ENCODE results near the gene LENG8. TPM values are rescaled to one million over a fixed set of nuclear protein-coding genes. Genes with fewer than 3 reads are reported as not detected.
A peak's percentile ranks its signal among the peaks of the same experiment; 100 is the strongest.
"Not testable (repeated sequence)": the region's sequence is repeated elsewhere in the genome, so short reads cannot be mapped to it uniquely, and the experiment has no call there.

The LENG8 gene
- total RNA-seq, 1 experiment from 2014 or later: 9.0 TPM

GRCh38 chr19:54478677-54479266 is 29.8 kb downstream of the LENG8 start:
- peak; percentile 63 for DNase-seq (ENCODE audit: low read depth)

DNA sequence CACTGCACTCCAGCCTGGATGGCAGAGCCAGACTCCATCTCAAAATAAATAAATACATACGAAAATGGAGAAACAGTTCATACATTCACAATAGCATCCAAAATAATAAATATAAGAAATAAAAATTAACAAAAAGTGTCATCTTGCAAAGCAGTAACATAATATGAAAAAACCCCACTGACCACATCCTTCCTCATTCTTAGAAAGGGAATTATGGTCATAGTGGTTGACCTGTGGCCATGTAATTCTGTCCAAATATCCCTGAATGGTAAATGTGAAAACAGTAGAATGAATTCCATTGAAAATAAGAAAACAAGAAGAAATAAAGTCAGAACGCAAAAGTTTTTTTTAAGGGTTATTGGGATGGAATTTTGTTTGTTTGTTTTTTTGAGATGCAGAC is 31.1 kb downstream of the LENG8 start:
- no peak for DNase-seq (ENCODE audit: low read depth)

DNA sequence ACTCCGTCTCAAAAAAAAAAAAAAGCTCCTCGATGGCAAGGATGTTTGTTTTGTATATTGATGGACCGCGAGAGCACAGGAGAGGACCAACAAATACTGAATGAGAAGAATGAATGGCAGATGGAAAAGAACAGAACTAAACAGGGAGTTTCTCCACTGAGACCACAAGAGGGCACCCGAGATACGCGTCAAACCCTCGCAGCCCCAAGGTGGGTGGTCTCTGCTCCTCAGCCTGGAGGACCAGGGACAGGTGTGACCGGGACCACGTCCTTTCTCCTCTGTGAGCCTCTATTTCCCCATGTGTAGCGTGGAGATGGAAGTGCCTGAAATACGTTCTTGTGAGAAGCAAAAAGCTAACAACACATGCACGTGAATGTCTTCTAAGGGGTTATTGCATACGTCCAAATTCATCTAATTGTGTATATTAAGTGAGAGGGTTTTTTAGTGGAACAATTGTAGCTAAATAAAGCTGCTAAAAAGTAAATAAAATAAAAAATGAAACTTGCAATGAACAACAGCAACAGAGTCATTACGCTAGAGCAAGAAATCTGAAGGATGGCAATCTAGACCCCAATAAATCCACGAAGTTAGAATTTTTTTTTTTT is 32.4 kb downstream of the LENG8 start:
- DNase-seq (ENCODE audit: low read depth): peak; percentile 70

- DNase-seq (ENCODE audit: low read depth): no peak
Measured at GRCh38 chr19:54482889-54483288, 33.9 kb downstream of the LENG8 start.

DNA sequence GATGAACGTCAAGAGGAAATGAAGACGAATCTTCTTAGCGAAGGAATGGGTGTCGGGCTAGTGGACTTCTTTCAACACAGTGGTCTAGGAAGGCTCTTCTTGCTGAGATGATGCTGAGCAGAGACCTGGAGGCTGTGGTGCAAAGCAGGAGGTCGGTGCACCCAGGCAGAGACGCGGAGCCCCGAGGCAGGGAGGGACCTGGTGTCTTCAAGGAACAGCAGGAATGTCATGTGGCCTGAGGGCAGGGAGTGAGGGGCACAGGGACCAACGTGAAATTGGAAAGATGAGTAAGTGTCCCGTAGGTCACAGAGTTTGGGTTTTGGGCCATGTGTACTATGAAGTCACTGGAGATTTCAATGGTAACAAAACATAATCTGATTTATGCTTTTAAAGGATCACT is 35.5 kb downstream of the LENG8 start:
- DNase-seq (ENCODE audit: low read depth): no peak

DNA sequence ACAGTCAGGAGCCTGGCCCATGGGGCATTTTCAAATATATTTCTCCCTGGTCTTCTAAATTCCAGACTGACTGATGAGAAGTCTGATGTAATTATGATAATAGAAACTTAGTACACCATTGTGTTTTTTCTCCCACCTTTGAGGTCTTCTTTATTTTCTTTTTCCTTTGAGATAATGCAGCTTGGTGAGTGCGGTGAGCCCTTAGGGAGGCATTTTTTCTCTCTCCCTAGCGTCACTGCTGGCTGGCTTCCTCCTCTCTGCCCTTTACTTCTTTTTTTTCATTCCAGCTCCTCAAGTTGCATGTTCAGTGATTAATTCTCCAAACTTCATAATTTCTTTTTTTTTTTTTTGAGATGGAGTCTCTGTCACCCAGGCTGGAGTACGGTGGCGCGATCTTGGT is 36.9 kb downstream of the LENG8 start:
- DNase-seq (ENCODE audit: low read depth): peak; percentile 88

DNA sequence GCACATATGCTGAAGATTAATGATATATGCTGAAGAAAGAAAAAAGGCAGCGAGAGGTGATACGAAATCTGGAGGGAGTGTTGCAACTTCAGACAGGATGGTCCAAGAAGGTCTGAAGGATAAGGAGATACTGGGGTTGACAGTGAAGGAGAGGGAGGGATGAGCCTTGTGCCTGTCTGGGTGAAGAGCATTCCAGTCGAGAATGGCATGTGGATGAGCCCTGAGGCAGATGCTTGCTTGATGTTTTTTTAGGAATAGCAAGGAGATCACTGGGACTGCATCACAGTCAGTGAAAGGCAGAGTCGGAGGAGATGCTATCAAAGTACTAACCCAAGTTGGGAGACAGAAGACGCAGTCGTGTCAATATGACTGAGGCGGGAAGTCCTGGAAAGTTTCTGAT is 40.3 kb downstream of the LENG8 start:
- DNase-seq (ENCODE audit: low read depth): no peak

GRCh38 chr19:54489766-54490165 is 40.8 kb downstream of the LENG8 start:
- no peak for DNase-seq (ENCODE audit: low read depth)

- DNase-seq (ENCODE audit: low read depth): no peak
Measured at GRCh38 chr19:54492568-54492967, 43.6 kb downstream of the LENG8 start.

DNA sequence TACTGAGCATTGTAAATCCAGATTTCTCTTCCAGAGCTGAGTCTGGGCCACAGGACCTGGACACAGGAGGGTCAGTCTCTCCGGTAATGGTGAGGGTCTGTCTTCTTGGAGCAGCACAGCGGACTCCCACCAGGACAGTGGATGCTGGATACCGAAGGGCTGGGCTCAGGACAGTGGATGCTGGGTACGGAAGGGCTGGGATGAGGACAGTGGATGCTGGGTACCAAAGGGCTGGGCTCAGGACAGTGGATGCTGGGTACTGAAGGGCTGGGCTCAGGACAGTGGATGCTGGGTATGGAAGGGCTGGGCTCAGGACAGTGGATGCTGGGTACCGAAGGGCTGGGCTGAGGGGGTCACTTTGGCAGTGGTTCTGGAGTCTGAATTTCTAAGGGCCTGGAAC is 44.1 kb downstream of the LENG8 start:
- not testable (repeated sequence) for DNase-seq (ENCODE audit: low read depth)

- no peak for DNase-seq (ENCODE audit: low read depth)
Measured at GRCh38 chr19:54493967-54494585, 45.1 kb downstream of the LENG8 start.

GRCh38 chr19:54495284-54495683 is 46.3 kb downstream of the LENG8 start:
- DNase-seq (ENCODE audit: low read depth): not testable (repeated sequence)

GRCh38 chr19:54497747-54498450 is 48.9 kb downstream of the LENG8 start:
- peak; percentile 34 for DNase-seq (ENCODE audit: low read depth)

- DNase-seq (ENCODE audit: low read depth): not testable (repeated sequence)
Measured at GRCh38 chr19:54498451-54498772, 49.4 kb downstream of the LENG8 start.

DNA sequence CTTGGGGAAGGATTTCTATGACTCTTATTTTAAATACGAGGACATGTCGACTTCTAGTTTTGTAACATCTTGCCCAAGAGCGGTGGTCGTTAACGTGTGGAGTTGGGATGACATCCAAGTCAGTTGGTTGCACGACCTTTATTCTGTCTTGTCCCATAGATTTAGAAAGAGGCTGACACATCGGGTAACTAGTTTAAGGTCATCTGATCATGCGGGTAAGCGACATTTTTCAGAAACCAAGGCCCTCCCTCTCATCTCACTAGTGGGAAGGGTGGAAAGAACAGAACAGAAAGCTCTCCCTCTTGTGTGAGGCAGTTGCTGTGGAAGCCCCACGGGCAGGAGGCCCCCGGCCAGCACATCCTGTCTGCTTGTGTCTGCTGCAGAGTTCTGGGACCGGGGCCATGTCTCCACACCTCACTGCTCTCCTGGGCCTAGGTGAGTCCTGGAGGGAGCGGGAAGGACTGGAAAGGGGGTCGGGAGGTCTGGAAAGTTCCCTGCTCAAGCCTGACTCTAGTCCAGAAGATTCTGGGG is 53.6 kb downstream of the LENG8 start, which contains the start of gene LAIR2:
TSS of gene LAIR2 (plus strand) at position 314 of the 531 bp plus-strand sequence. CDS start at position 402, 88 bp downstream.
- no peak for DNase-seq (ENCODE audit: low read depth)

- not testable (repeated sequence) for DNase-seq (ENCODE audit: low read depth)
Measured at GRCh38 chr19:54505542-54505941, 56.5 kb downstream of the LENG8 start.

GRCh38 chr19:54506079-54506478 is 57.1 kb downstream of the LENG8 start:
- no peak for DNase-seq (ENCODE audit: low read depth)

DNA sequence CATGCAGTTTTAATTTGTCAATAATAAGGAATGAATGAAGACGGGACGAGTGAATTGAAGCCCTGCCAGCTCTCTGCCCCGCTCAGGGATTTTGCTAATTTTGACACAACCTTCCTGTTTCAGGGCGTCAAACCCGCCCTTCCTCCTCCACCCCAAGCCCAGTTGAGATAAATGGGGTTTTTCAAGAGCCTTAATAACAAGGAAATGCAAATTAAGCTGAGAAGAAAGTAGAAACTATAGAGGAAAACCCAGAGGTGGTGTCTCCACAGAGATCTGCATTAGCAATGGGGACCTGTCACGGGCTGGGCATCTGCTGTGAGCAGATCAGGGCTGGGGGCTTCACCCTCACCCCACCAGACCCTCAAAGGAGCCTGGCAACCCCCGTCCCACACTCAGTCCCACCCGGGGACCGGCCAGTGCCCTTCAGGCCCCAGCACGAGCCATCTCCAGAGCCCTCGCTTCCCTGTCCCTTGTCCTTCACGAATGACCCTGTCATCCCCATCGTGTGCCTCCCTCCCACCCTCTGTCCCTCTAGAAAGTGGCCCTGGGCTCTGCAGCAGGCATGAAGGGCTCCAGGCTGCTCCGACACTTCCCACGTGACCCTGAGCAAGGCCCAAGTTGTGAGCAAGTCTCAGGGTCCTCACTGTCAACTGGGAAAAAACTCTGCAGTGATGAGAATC is 58.2 kb downstream of the LENG8 start:
- not testable (repeated sequence) for DNase-seq (ENCODE audit: low read depth)

GRCh38 chr19:54507824-54508223 is 58.8 kb downstream of the LENG8 start:
- peak; percentile 72 for DNase-seq (ENCODE audit: low read depth)

- not testable (repeated sequence) for DNase-seq (ENCODE audit: low read depth)
Measured at GRCh38 chr19:54508487-54508886, 59.5 kb downstream of the LENG8 start.

GRCh38 chr19:54509200-54509940 is 60.4 kb downstream of the LENG8 start:
- not testable (repeated sequence) for DNase-seq (ENCODE audit: low read depth)
